K562 (cell line): ENCODE measurements around the gene GIPC3. TPM values are rescaled to one million over a fixed set of nuclear protein-coding genes. Genes with fewer than 3 reads are reported as not detected.

Experiments used
- ARHGAP35 ChIP-seq: fragments of 450-650 bp; IDR thresholded peaks from 2 replicates; pipeline ENCODE4 v1.6.1; 2018; ENCODE audit not compliant: partially characterized antibody
- CBX1 ChIP-seq: sonication (generic); IDR thresholded peaks from 2 replicates; pipeline ENCODE4 v1.6.1; 2016; ENCODE audit warnings: antibody characterized with exemption, low read depth, mild to moderate bottlenecking
- CBX2 ChIP-seq: fragments of 200-600 bp; sonication (generic); IDR thresholded peaks from one replicate; pipeline ENCODE4 v1.6.1; 2012; ENCODE audit warnings: mild to moderate bottlenecking, low read length, inconsistent platforms; ENCODE audit not compliant: insufficient read depth, poor library complexity, severe bottlenecking
- CCAR2 ChIP-seq: fragments of 200-400 bp; formaldehyde crosslinking; IDR thresholded peaks from 2 replicates; pipeline ENCODE4 v1.6.1; 2017; ENCODE audit warnings: mild to moderate bottlenecking, low read depth, low read length
- CHD2 ChIP-seq: IDR thresholded peaks from 2 replicates; pipeline ENCODE4 v1.6.1; 2011; ENCODE audit warnings: low read depth, low read length
- CREB3 ChIP-seq: fragments of 450-650 bp; conservative IDR thresholded peaks from 2 replicates; pipeline ENCODE4 v1.6.1; 2016; ENCODE audit warnings: missing genetic modification characterization, low read depth, mild to moderate bottlenecking, missing compliant biosample characterization, moderate library complexity
- DMBX1 ChIP-seq: fragments of 250-450 bp; sonication (Bioruptor Pico); IDR thresholded peaks from 2 replicates; pipeline ENCODE4 v1.8.0; 2022; ENCODE audit warnings: inconsistent platforms, mild to moderate bottlenecking, moderate library complexity, borderline replicate concordance
- EP400 ChIP-seq: fragments of 450-650 bp; IDR thresholded peaks from 2 replicates; pipeline ENCODE4 v1.6.1; 2017; ENCODE audit warnings: antibody characterized with exemption, mild to moderate bottlenecking, moderate library complexity
- GABPB2 ChIP-seq: fragments of 250-450 bp; sonication (Bioruptor Pico); conservative IDR thresholded peaks from 2 replicates; pipeline ENCODE4 v1.5.1; 2021; ENCODE audit warnings: mild to moderate bottlenecking
- HDAC2 ChIP-seq: fragments of 450-650 bp; IDR thresholded peaks from 2 replicates; pipeline ENCODE4 v1.6.1; 2016; ENCODE audit warnings: mild to moderate bottlenecking
- HIVEP1 ChIP-seq: fragments of 250-450 bp; sonication (Bioruptor Pico); IDR thresholded peaks from 2 replicates; pipeline ENCODE4 v1.4.0; 2020; ENCODE audit warnings: mild to moderate bottlenecking
- HNRNPLL ChIP-seq: fragments of 200-400 bp; formaldehyde crosslinking; IDR thresholded peaks from 2 replicates; pipeline ENCODE4 v1.6.1; 2017; ENCODE audit warnings: low read length, low read depth, mild to moderate bottlenecking; ENCODE audit not compliant: poor library complexity, severe bottlenecking
- KLF13 ChIP-seq: fragments of 450-650 bp; IDR thresholded peaks from 2 replicates; pipeline ENCODE4 v1.6.1; 2016; ENCODE audit warnings: missing genetic modification characterization, low read depth, mild to moderate bottlenecking, missing compliant biosample characterization, moderate library complexity, borderline replicate concordance
- MAZ ChIP-seq, 2 experiments: fragments of 450-650 bp in 1 of 2; sonication (generic) in 1 of 2; formaldehyde crosslinking; IDR thresholded peaks in 1 of 2; conservative IDR thresholded peaks in 1 of 2; 2 replicates each; pipeline versions ENCODE4 v1.4.0 to v1.5.0; 2020; ENCODE audit warnings: mild to moderate bottlenecking in 1 of 2, missing genetic modification reagents in 1 of 2
- NBN ChIP-seq: fragments of 450-650 bp; IDR thresholded peaks from 2 replicates; pipeline ENCODE4 v1.6.1; 2016; ENCODE audit warnings: low read depth, mild to moderate bottlenecking
- NCOA6 ChIP-seq: fragments of 450-650 bp; IDR thresholded peaks from 2 replicates; pipeline ENCODE4 v1.6.1; 2017; ENCODE audit warnings: mild to moderate bottlenecking
- NFIX ChIP-seq: fragments of 250-450 bp; sonication (Bioruptor Pico); IDR thresholded peaks from 2 replicates; pipeline ENCODE4 v1.4.0; 2020; ENCODE audit warnings: low read depth, mild to moderate bottlenecking, moderate library complexity
- NR3C1 ChIP-seq: sonication (generic); formaldehyde crosslinking; IDR thresholded peaks from 2 replicates; pipeline ENCODE4 v1.8.1; 2022; ENCODE audit warnings: missing genetic modification reagents
- PCBP1 ChIP-seq: fragments of 200-400 bp; formaldehyde crosslinking; IDR thresholded peaks from 2 replicates; pipeline ENCODE4 v1.6.1; 2018; ENCODE audit warnings: mild to moderate bottlenecking, low read depth, low read length; ENCODE audit not compliant: poor library complexity, severe bottlenecking
- POLR3A ChIP-seq: IDR thresholded peaks from 2 replicates; pipeline ENCODE4 v1.6.1; 2011; ENCODE audit warnings: borderline replicate concordance, mild to moderate bottlenecking, moderate library complexity; ENCODE audit not compliant: insufficient read length, insufficient read depth; ENCODE audit errors: extremely low read depth
- RBM17 ChIP-seq: fragments of 200-400 bp; formaldehyde crosslinking; IDR thresholded peaks from 2 replicates; pipeline ENCODE4 v1.6.1; 2017; ENCODE audit warnings: low read depth, mild to moderate bottlenecking, low read length, borderline replicate concordance
- SMAD3 ChIP-seq: fragments of 450-650 bp; formaldehyde crosslinking; conservative IDR thresholded peaks from 2 replicates; pipeline ENCODE4 v1.4.0; 2020; ENCODE audit warnings: mild to moderate bottlenecking
- TCF3 ChIP-seq: sonication (generic); formaldehyde crosslinking; IDR thresholded peaks from 2 replicates; pipeline ENCODE4 v1.4.0; 2020; ENCODE audit warnings: mild to moderate bottlenecking, missing genetic modification reagents
- TCFL5 ChIP-seq: fragments of 250-450 bp; sonication (Bioruptor Pico); conservative IDR thresholded peaks from 2 replicates; pipeline ENCODE4 v1.6.1; 2021; ENCODE audit warnings: mild to moderate bottlenecking, moderate library complexity, matching md5 sums
- TEAD2 ChIP-seq: fragments of 450-650 bp; IDR thresholded peaks from 2 replicates; pipeline ENCODE4 v1.6.1; 2016; ENCODE audit warnings: missing genetic modification characterization, control low read depth, missing compliant biosample characterization
- ZBTB1 ChIP-seq: sonication (generic); formaldehyde crosslinking; IDR thresholded peaks from 2 replicates; pipeline ENCODE4 v1.8.1; 2023; ENCODE audit warnings: missing genetic modification reagents, low read depth, mild to moderate bottlenecking, borderline replicate concordance
- ZNF184 ChIP-seq: sonication (generic); formaldehyde crosslinking; IDR thresholded peaks from 2 replicates; pipeline ENCODE4 v1.5.0; 2020; ENCODE audit warnings: missing genetic modification reagents
- ZNF263 ChIP-seq: sonication (generic); formaldehyde crosslinking; IDR thresholded peaks from 2 replicates; pipeline ENCODE4 v1.8.0; 2022; ENCODE audit warnings: mild to moderate bottlenecking, missing genetic modification reagents, borderline replicate concordance
- ZNF584 ChIP-seq: fragments of 200-800 bp; sonication (Bioruptor generic); IDR thresholded peaks from 2 replicates; pipeline ENCODE4 v1.6.1; 2016; ENCODE audit warnings: low read depth, mild to moderate bottlenecking, missing genetic modification characterization, missing compliant biosample characterization
- polyA plus RNA-seq, 8 experiments: library from polyadenylated mRNA; depleted of rRNA in 4 of 8; stranded (reverse) in 5 of 8; unstranded in 3 of 8; fragments of >200 nt; fragmentation: Nextera tagmentation in 2 of 8; fragmentation: Illumina TruSeq in 1 of 8; extraction: Ambion mirVana in 2 of 8; extraction: Trizol in 1 of 8; gene quantifications; 2 replicates each; pipeline versions ENCODE4 v1.2.1 to v1.2.3, GENCODE V29; 2011 to 2014; ENCODE audit warnings: inconsistent platforms in 1 of 8, missing spikeins in 1 of 8
- total RNA-seq, 7 experiments: library from RNA; depleted of rRNA in 6 of 7; stranded (reverse); fragments of >200 nt in 6 of 7; fragmentation: Illumina TruSeq in 2 of 7; extraction: Trizol in 2 of 7; gene quantifications; 2 replicates each; pipeline versions ENCODE4 v1.2.1 to v1.2.3, GENCODE V29; 2011 to 2021; ENCODE audit warnings: low replicate concordance in 1 of 7

GIPC3 gene
- total and polyA plus RNA-seq, 9 of the 15 experiments (the other 6 are each of a cell fraction or from before 2014, with no cell fraction given) = 0.03 to 3.6 (median 1.5) TPM; not detected in 1

GRCh38 chr19:3608079-3608641 lies 22.9 kb downstream of the GIPC3 start (continued):
- TF ChIP-seq NFIX (no peak), PCBP1 (no peak), CCAR2 (no peak), GABPB2 (no peak), NBN (peak; percentile 39), NCOA6 (no peak), ZBTB1 (CRISPR knock-in tag) (no peak), CREB3 (no peak), TCF3 (CRISPR knock-in tag) (peak; percentile 54; the same call in 1 of the 2 replicates), CHD2 (no peak), ZNF263 (CRISPR knock-in tag) (no peak), ZNF584 (CRISPR knock-in tag) (0 out of 2 replicates have a peak, but pooled peaks have one; percentile 44), CBX1 (no peak), SMAD3 (CRISPR knock-in tag) (no peak), MAZ (CRISPR knock-in tag; conservative IDR thresholded peaks at IDR 0.05 in 1 of 2, IDR thresholded peaks at IDR 0.05 in 1 of 2) (peak; percentile 53 to 57; a peak in 2 of 4 replicates), HDAC2 (no peak), HNRNPLL (no peak), TEAD2 (tag) (no peak), ARHGAP35 (no peak), TCFL5 (CRISPR knock-in tag) (no peak), EP400 (peak; percentile 60; the same call in 1 of the 2 replicates), NR3C1 (CRISPR knock-in tag) (no peak), CBX2 (no peak), RBM17 (no peak), HIVEP1 (no peak), KLF13 (no peak), DMBX1 (CRISPR knock-in tag) (peak; percentile 52; the same call in 1 of the 2 replicates), ZNF184 (CRISPR knock-in tag) (no peak), POLR3A (no peak)
